Activated naive CD4-positive, alpha-beta T cell treated with anti-CD3 and anti-CD28 coated beads for 36 hours (primary cell): ENCODE measurements around the gene CDK3. TPM values are rescaled to one million over a fixed set of nuclear protein-coding genes. Genes with fewer than 3 reads are reported as not detected.
"Not testable (repeated sequence)": the region's sequence is repeated elsewhere in the genome, so short reads cannot be mapped to it uniquely, and the experiment has no call there.

ENCODE experiments used
- CTCF ChIA-PET: fragments of 350-600 bp; sonication (Branson Sonifier 250); formaldehyde crosslinking; loops from one replicate; lab custom pipeline; 2021; ENCODE audit warnings: antibody characterized with exemption; lab: Charles Lee
- DNase-seq: peaks from one replicate; pipeline ENCODE4 v3.0.0-alpha.2; 2020
- H3K27ac Mint-ChIP-seq: one replicate; pipeline ENCODE4 v1.8.0; 2021; ENCODE audit warnings: mild to moderate bottlenecking, mixed read lengths
- H3K27me3 Mint-ChIP-seq: one replicate; pipeline ENCODE4 v1.8.0; 2021; ENCODE audit warnings: low read depth, mixed read lengths
- H3K36me3 Mint-ChIP-seq: one replicate; pipeline ENCODE4 v1.8.0; 2021; ENCODE audit warnings: low read depth, mixed read lengths
- H3K4me1 Mint-ChIP-seq: one replicate; pipeline ENCODE4 v1.8.0; 2021; ENCODE audit warnings: low read depth, mixed read lengths
- H3K4me3 Mint-ChIP-seq: one replicate; pipeline ENCODE4 v1.8.0; 2021; ENCODE audit warnings: mild to moderate bottlenecking, moderate library complexity, mixed read lengths
- H3K9me3 Mint-ChIP-seq: one replicate; pipeline ENCODE4 v1.8.0; 2021; ENCODE audit warnings: mixed read lengths
- intact Hi-C: fragments of 100-400 bp; cut with micrococcal nuclease; formaldehyde crosslinking; loops from one replicate; pipeline ENCODE4 v1.15.1; 2023
- total RNA-seq, 2 experiments: library from RNA; stranded (reverse); gene quantifications; one replicate each; pipeline ENCODE4 v1.2.3, GENCODE V29; 2021

The CDK3 gene
- total RNA-seq, 2 experiments from 2014 or later, result 3.1 to 5.0 TPM

DNA sequence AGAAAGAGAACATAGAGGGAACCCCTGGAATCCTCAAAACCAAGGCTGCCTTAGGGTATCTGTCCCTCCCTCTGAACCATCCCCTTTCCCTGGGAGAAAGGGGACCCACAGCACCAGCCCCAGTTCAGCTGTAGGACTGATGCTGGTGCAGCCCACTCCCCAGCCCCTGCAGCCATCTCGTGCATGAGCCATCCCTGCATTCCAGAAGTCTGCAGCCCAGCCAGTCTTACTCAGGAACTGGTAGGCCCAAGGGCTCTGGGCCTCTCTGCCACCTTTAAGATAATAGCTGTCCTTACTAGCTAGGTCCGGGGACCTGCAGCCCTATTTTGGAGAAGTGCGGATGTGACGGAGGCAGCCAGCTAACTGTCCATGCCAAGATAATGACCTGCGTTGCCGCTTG, 32.5 kb downstream of the CDK3 start:
- peaks cover under 1% of the 10 kb centered on the region for H3K36me3 Mint-ChIP-seq
- no peaks in the 10 kb centered on the region for H3K27me3 Mint-ChIP-seq
- no peak overlapping the region for H3K4me3 Mint-ChIP-seq
- CTCF ChIA-PET, result interaction anchor here (1.0 to 2.5 kb wide), 4 partner anchors 20 to 265 kb away, joined by 3 to 15 read pairs (median 4); no protein-coding TSS in a partner anchor
- H3K9me3 Mint-ChIP-seq, result no peaks in the 10 kb centered on the region
- H3K4me1 Mint-ChIP-seq, result peaks cover 23% of the 10 kb centered on the region
- no peak overlapping the region for H3K27ac Mint-ChIP-seq
- intact Hi-C loops, result no loop called here
- DNase-seq, result no peak

DNA sequence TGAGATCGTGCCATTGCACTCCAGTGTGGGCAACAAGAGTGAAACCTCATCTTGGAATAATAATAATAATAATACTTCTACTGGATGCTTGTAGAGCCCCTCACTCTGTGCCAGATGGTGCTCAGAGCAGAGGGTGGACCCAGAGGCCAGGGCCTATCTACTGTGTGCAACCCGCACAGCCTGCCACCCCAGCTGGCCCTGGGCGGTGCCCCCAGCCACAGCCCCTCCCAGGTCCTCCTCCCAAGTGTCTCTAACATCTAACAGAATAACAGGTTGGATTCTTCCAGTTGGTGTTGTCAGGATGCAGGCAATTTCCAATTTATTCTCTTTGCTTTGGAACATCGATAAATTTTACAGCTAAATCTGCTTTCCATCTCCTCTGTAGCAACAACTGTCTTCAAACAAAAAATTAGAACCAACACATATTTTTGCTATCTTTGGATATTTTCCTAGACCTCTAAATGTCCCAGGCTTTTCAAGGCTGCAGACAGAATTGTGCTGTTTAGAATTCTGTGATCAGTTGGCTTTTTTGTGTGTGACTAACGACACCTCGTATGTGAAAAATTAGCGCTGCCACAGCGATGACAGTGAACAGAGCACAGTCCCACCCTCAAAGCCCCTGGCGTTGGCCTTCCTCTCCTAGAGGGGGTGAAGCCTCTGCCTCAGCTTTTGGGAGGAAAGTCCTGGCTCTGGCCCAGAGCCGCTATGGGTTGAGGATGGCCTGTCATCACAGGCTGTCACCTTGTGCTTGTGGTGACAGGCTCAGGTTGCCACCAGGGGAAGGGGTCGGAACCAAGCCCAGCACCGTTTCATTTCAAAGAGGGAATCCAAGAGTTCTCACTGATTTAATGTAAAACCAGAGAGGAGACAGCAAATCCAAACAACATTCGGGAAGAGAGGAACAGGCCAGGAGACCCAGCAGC, 34.0 kb downstream of the CDK3 start:
- no peaks in the 10 kb centered on the region for H3K9me3 Mint-ChIP-seq
- no peak for DNase-seq
- no peak overlapping the region for H3K27ac Mint-ChIP-seq
- intact Hi-C loops, result no loop called here
- peaks cover 8% of the 10 kb centered on the region for H3K4me1 Mint-ChIP-seq
- CTCF ChIA-PET, result interaction anchor here (0.8 to 2.5 kb wide), 5 partner anchors 21 to 245 kb away, joined by 3 to 15 read pairs (median 4); no protein-coding TSS in a partner anchor
- no peak overlapping the region for H3K4me3 Mint-ChIP-seq
- no peaks in the 10 kb centered on the region for H3K27me3 Mint-ChIP-seq
- H3K36me3 Mint-ChIP-seq, result peaks cover 11% of the 10 kb centered on the region

- peaks cover 18% of the 10 kb centered on the region for H3K36me3 Mint-ChIP-seq
- no peak overlapping the region for H3K4me3 Mint-ChIP-seq
- no peak overlapping the region for H3K27ac Mint-ChIP-seq
- intact Hi-C loops, result no loop called here
- no peaks in the 10 kb centered on the region for H3K9me3 Mint-ChIP-seq
- peaks cover 4% of the 10 kb centered on the region for H3K4me1 Mint-ChIP-seq
- no peak for DNase-seq
- H3K27me3 Mint-ChIP-seq, result no peaks in the 10 kb centered on the region
- CTCF ChIA-PET, result interaction anchor here (0.9 to 1.6 kb wide), 2 partner anchors 22 to 37 kb away, joined by 3 to 4 read pairs; partner anchors contain the start of gene CDK3
Measured at GRCh38 chr17:76036497-76037261, 36.0 kb downstream of the CDK3 start.

- peaks cover 4% of the 10 kb centered on the region for H3K4me1 Mint-ChIP-seq
- no peaks in the 10 kb centered on the region for H3K27me3 Mint-ChIP-seq
- H3K27ac Mint-ChIP-seq, result no peak overlapping the region
Measured at GRCh38 chr17:76038050-76038449, 37.4 kb downstream of the CDK3 start.

GRCh38 chr17:76039121-76039520, 38.5 kb downstream of the CDK3 start:
- DNase-seq, result no peak
- Mint-ChIP-seq H3K27me3 (no peaks in the 10 kb centered on the region), H3K36me3 (peaks cover 27% of the 10 kb centered on the region), H3K9me3 (no peaks in the 10 kb centered on the region), H3K4me3 (no peak overlapping the region), H3K4me1 (peaks cover 4% of the 10 kb centered on the region), H3K27ac (peak overlapping the region; percentile 72)
- intact Hi-C loops, result no loop called here
- CTCF ChIA-PET, result no interaction called here

More at GRCh38 chr17:76038050-76038449, 37.4 kb downstream of the CDK3 start:
- CTCF ChIA-PET, result no interaction called here
- H3K9me3 Mint-ChIP-seq, result no peaks in the 10 kb centered on the region
- H3K4me3 Mint-ChIP-seq, result no peak overlapping the region
- intact Hi-C loops, result no loop called here
- DNase-seq, result no peak
- peaks cover 21% of the 10 kb centered on the region for H3K36me3 Mint-ChIP-seq

- CTCF ChIA-PET, result interaction anchor here (0.7 kb wide), 1 partner anchor 26 kb away, joined by 3 read pairs; no protein-coding TSS in a partner anchor
- Mint-ChIP-seq H3K27me3 (no peaks in the 10 kb centered on the region), H3K36me3 (peaks cover 36% of the 10 kb centered on the region), H3K27ac (peak overlapping the region; percentile 12), H3K9me3 (no peaks in the 10 kb centered on the region), H3K4me1 (peaks cover 4% of the 10 kb centered on the region), H3K4me3 (no peak overlapping the region)
- no peak for DNase-seq
- intact Hi-C loops, result no loop called here
Measured at GRCh38 chr17:76040376-76040775, 39.7 kb downstream of the CDK3 start.

DNA sequence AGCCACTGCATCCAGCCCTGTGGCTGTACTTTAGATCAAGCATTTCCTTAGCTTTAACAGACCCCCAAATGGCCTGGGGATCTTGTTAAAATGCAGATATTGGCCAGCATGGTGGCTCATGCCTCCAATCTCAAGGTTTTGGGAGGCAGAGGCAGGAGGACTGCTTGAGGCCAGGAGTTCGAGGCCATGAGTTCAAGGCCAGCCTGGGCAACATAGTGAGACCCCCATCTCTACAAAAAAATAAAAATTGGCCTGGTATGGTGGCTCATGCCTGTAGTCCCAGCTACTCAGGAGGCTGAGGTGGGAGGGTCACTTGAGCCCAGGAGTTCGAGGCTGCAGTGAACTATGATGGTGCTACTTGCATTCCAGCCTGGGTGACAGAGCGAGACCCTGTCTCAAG, 42.2 kb downstream of the CDK3 start:
- H3K36me3 Mint-ChIP-seq, result peaks cover 45% of the 10 kb centered on the region
- H3K4me1 Mint-ChIP-seq, DNase-seq, H3K4me3 Mint-ChIP-seq, intact Hi-C loops, H3K27ac Mint-ChIP-seq, H3K27me3 Mint-ChIP-seq, H3K9me3 Mint-ChIP-seq: not testable (repeated sequence)
- CTCF ChIA-PET, result interaction anchor here (0.6 kb wide), 1 partner anchor 74 kb away, joined by 3 read pairs; no protein-coding TSS in a partner anchor

DNA sequence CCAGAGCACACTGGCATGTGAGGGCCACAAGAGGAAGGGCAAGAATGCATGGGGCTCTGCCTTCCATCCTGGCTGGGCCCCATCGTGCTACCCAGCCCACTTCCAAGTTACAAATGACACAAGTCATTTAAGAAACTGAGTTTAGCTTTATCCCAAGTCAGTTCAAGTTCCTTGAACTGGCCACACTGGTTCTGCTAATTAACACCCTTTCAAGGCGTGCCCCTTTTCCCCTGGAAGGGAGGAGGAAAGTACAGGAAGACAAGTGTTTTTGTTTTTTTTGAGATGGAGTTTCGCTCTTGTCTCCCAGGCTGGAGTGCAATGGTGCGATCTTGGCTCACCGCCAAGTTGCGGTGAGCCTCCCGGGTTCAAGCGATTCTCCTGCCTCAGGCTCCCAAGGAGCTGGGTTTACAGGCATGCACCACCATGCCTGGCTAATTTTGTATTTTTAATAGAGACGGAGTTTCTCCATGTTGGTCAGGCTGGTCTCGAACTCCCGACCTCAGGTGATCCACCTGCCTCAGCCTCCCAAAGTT, 43.9 kb downstream of the CDK3 start:
- H3K27ac Mint-ChIP-seq, H3K4me1 Mint-ChIP-seq, H3K27me3 Mint-ChIP-seq, DNase-seq, H3K9me3 Mint-ChIP-seq, intact Hi-C loops, CTCF ChIA-PET, H3K4me3 Mint-ChIP-seq: not testable (repeated sequence)
- H3K36me3 Mint-ChIP-seq, result peaks cover 45% of the 10 kb centered on the region

GRCh38 chr17:76046064-76046463, 45.4 kb downstream of the CDK3 start:
- CTCF ChIA-PET, result interaction anchor here (1.0 to 1.7 kb wide), 2 partner anchors 32 to 41 kb away, joined by 4 to 5 read pairs; no protein-coding TSS in a partner anchor
- Mint-ChIP-seq H3K27me3 (no peaks in the 10 kb centered on the region), H3K4me1 (peaks cover 11% of the 10 kb centered on the region), H3K36me3 (peaks cover 42% of the 10 kb centered on the region), H3K4me3 (no peak overlapping the region), H3K27ac (no peak overlapping the region), H3K9me3 (no peaks in the 10 kb centered on the region)
- intact Hi-C loops, result no loop called here
- DNase-seq, result no peak

DNA sequence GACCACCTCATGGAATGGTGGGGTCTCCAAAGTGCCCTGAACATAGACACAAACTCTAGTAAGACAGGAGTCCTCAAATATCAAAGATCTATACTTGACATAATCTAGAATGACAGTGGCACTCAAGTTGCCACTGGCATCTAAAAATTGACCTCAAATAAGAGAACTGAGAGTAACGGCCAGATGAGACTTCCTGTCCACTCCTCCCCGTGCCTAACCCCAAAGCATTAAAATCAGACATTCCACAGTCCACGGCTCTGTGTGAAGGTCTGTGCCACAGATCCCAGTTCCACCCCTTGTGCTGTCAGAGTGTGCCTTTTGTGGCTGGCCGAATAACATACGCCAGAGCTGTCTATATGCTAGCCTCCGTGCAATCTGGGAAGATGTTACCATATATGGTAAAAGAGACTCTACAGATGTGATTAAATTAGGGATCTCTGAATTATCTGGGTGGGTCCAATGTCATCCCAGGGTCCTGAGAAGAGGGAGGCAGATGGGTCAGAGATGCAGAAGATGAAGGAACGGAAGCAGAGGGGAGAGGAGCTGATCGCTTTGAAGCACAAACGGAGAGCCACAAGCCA, 47.5 kb downstream of the CDK3 start:
- Mint-ChIP-seq H3K4me3 (no peak overlapping the region), H3K4me1 (peaks cover 14% of the 10 kb centered on the region), H3K27ac (no peak overlapping the region), H3K9me3 (no peaks in the 10 kb centered on the region), H3K36me3 (peaks cover 37% of the 10 kb centered on the region), H3K27me3 (no peaks in the 10 kb centered on the region)
- intact Hi-C loops, result no loop called here
- CTCF ChIA-PET, result interaction anchor here (0.6 kb wide), 1 partner anchor 1053 kb away, joined by 3 read pairs; no protein-coding TSS in a partner anchor
- DNase-seq, result no peak

DNA sequence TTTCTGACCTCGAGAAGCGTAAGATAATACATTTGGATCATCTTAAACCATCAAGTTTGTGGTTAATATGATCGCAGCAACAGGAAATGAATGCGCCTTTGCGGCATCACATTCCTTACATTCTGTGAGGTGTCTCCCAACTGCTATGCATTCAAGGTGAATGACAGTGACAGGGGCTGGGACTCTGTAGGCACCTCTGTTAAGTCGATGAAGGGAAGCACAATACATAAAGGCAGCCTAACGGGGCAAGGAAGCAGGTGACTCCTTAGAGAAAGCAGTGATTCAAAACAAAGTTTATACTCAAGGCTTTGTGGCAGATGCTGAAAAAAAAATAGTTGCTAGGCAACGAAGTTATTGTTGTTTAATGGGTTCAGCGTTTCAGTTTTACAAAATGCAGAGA, 48.1 kb downstream of the CDK3 start:
- Mint-ChIP-seq H3K4me1 (peaks cover 18% of the 10 kb centered on the region), H3K27ac (no peak overlapping the region), H3K36me3 (peaks cover 37% of the 10 kb centered on the region), H3K4me3 (no peak overlapping the region), H3K27me3 (no peaks in the 10 kb centered on the region), H3K9me3 (no peaks in the 10 kb centered on the region)
- CTCF ChIA-PET, result interaction anchor here (0.6 kb wide), 1 partner anchor 1053 kb away, joined by 3 read pairs; no protein-coding TSS in a partner anchor
- no peak for DNase-seq
- intact Hi-C loops, result no loop called here
